GM12892 (cell line): ENCODE measurements around the gene NINL.

Source experiments
- POLR2A ChIP-seq: IDR thresholded peaks from 2 replicates; pipeline ENCODE4 v1.6.1; 2011; ENCODE audit warnings: low read depth, low read length, control low read depth
- POLR2AphosphoS5 ChIP-seq: IDR thresholded peaks from 2 replicates; pipeline ENCODE4 v1.6.1; 2011; ENCODE audit warnings: low read depth, low read length, control low read depth
- TAF1 ChIP-seq: IDR thresholded peaks from 2 replicates; pipeline ENCODE4 v1.6.1; 2011; ENCODE audit warnings: low read depth, mild to moderate bottlenecking, control low read depth, low read length, borderline replicate concordance

DNA sequence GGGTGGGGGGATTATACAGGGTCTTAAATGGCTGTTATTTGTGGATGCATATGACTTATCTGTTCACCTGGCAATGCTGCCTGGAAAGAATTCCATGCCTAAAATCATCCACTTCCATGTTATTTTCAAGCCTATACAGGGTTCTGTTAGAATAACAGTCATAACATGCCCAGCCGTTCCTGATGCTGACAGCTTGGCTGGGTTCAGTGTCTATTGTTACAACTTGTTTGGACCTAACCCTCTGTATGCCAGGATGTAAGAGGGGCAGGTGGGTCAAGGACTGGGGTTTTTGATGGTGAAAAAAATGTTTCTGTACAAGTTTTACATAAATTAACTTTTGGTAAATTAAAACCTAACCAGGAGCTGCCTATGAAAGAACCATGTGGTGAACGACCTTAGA lies 98.0 kb downstream of the NINL start:
- TF ChIP-seq POLR2A (no peak), POLR2AphosphoS5 (no peak), TAF1 (no peak)
